Gastrocnemius medialis (tissue), 4 donors: Measurements from ENCODE around the gene PYGO2. TPM values are rescaled to one million over a fixed set of nuclear protein-coding genes. Genes with fewer than 3 reads are reported as not detected.
"Not testable (repeated sequence)": the region's sequence is repeated elsewhere in the genome, so short reads cannot be mapped to it uniquely, and the experiment has no call there.

Experiments
- ATAC-seq, 2 donors: fragments of 150-250 bp; one replicate each; pipeline ENCODE4 v1.9.1; 2016
- DNase-seq, 2 donors: peaks; one replicate each; pipeline ENCODE4 v3.0.0-alpha.2; 2019
- H3K27ac ChIP-seq, 4 donors: fragments of 200-600 bp; sonication (generic); 1 replicate in 1 of 4; 2 replicates in 3 of 4; pipeline ENCODE4 v1.5.1; 2016 to 2018; ENCODE audit warnings: mild to moderate bottlenecking in 2 of 4, moderate library complexity in 1 of 4
- H3K27me3 ChIP-seq, 3 donors: fragments of 200-600 bp; sonication (generic) in 2 of 3; 1 replicate in 1 of 3; 2 replicates in 2 of 3; pipeline versions ENCODE4 v1.5.1 to v1.6.0; 2016 to 2019; ENCODE audit warnings: mild to moderate bottlenecking in 1 of 3, moderate library complexity in 1 of 3
- H3K36me3 ChIP-seq, 2 donors: fragments of 200-600 bp; sonication (generic) in 1 of 2; one replicate each; pipeline ENCODE4 v1.5.1; 2017 to 2018
- H3K4me1 ChIP-seq, 2 donors: fragments of 200-600 bp; sonication (generic) in 1 of 2; one replicate each; pipeline ENCODE4 v1.5.1; 2016 to 2017; ENCODE audit warnings: mild to moderate bottlenecking in 2 of 2
- H3K4me3 ChIP-seq, 4 donors: fragments of 200-600 bp; sonication (generic) in 3 of 4; 1 replicate in 1 of 4; 2 replicates in 3 of 4; pipeline ENCODE4 v1.5.1; 2016 to 2019; ENCODE audit warnings: mild to moderate bottlenecking in 2 of 4
- H3K9me3 ChIP-seq, 3 donors: fragments of 200-600 bp; sonication (generic) in 2 of 3; 1 replicate in 1 of 3; 2 replicates in 2 of 3; pipeline ENCODE4 v1.5.1; 2016 to 2019
- CTCF ChIP-seq, 5 experiments: fragments of 450-650 bp in 3 of 5; fragments of 200-600 bp in 2 of 5; sonication (generic) in 2 of 5; IDR thresholded peaks in 4 of 5; conservative IDR thresholded peaks in 1 of 5; 1 replicate in 4 of 5; 2 replicates in 1 of 5; pipeline ENCODE4 v1.5.1; 2016 to 2019; ENCODE audit warnings: antibody characterized with exemption in 5 of 5, mild to moderate bottlenecking in 3 of 5, moderate library complexity in 3 of 5
- POLR2A ChIP-seq, 2 donors: fragments of 450-650 bp; IDR thresholded peaks; one replicate each; pipeline ENCODE4 v1.6.1; 2017; ENCODE audit warnings: antibody characterized with exemption in 2 of 2, mild to moderate bottlenecking in 2 of 2, moderate library complexity in 2 of 2
- in situ Hi-C, 4 donors: fragments of 200-750 bp; cut with MboI; loops; one replicate each; pipeline versions ENCODE4 v1.15.0 to v1.8.0; 2017; ENCODE audit warnings: low sequenced_read_pairs in 4 of 4
- intact Hi-C: fragments of 100-400 bp; cut with DNase I; formaldehyde crosslinking; loops from one replicate; pipeline ENCODE4 v1.15.1; 2023; ENCODE audit warnings: low total_unique reads
- total RNA-seq, 4 donors: library from RNA; depleted of rRNA; stranded (reverse); fragments of >200 nt; gene quantifications; one replicate each; pipeline versions ENCODE4 v1.1.0 to v1.2.3, GENCODE V29; 2016

Gene PYGO2
- total RNA-seq, 4 donors from 2014 or later: 12.6 to 22.7 (median 17.8) TPM

- ATAC-seq (no peak), DNase-seq (peak in 1 of 2 donors; percentile 38)
- intact Hi-C loops: no loop called here
- H3K9me3 ChIP-seq: no peaks in the 10 kb centered on the region
- peaks cover 12 to 29% of the 10 kb centered on the region in 2 donors for H3K4me1 ChIP-seq
- H3K36me3 ChIP-seq: peaks cover 0 to 33% of the 10 kb centered on the region in 2 donors
- in situ Hi-C loops: no loop called here
- H3K27me3 ChIP-seq: no peaks in the 10 kb centered on the region
- H3K27ac ChIP-seq: peak overlapping the region in 1 of 4 donors; percentile 6
- TF ChIP-seq POLR2A (IDR thresholded peaks at IDR 0.05) (no peak), CTCF (IDR thresholded peaks at IDR 0.05 in 4 of 5, conservative IDR thresholded peaks at IDR 0.05 in 1 of 5) (no peak)
- H3K4me3 ChIP-seq: no peak overlapping the region
Measured at GRCh38 chr1:154987326-154987725, 25.7 kb upstream of the PYGO2 start.

- H3K27me3 ChIP-seq, in situ Hi-C loops, intact Hi-C loops, DNase-seq, H3K9me3 ChIP-seq, H3K4me3 ChIP-seq, ATAC-seq: not testable (repeated sequence)
- Histone ChIP-seq H3K4me1 (peaks cover 14 to 31% of the 10 kb centered on the region in 2 donors), H3K36me3 (peaks cover 0 to 33% of the 10 kb centered on the region in 2 donors), H3K27ac (peak overlapping the region in 1 of 4 donors; percentile 6)
Measured at GRCh38 chr1:154986736-154987135, 25.2 kb upstream of the PYGO2 start.

GRCh38 chr1:154983776-154984466, 22.3 kb upstream of the PYGO2 start:
- in situ Hi-C loops (no loop called here), intact Hi-C loops (loop anchor here (1.0 to 2.0 kb wide), 2 partner anchors 10 to 17 kb away; partner anchors contain the start of gene CKS1B)

GRCh38 chr1:154982897-154983648, 21.5 kb upstream of the PYGO2 start, which contains the start of gene FLAD1:
TSS of gene FLAD1 (plus strand) at chr1:154983344. CDS start at chr1:154983695, 351 bp downstream.
- in situ Hi-C loops (no loop called here), intact Hi-C loops (loop anchor here (1.0 to 2.0 kb wide), 2 partner anchors 9 to 18 kb away; partner anchors contain the start of gene CKS1B)
- H3K27ac ChIP-seq: peak within 1 kb of the TSS; percentile 78 to 91 (median 89)
- ATAC-seq (peak; percentile 100), DNase-seq (peak; percentile 98 to 99)
- TF ChIP-seq POLR2A (IDR thresholded peaks at IDR 0.05) (peak; percentile 44 to 56), CTCF (IDR thresholded peaks at IDR 0.05 in 4 of 5, conservative IDR thresholded peaks at IDR 0.05 in 1 of 5) (peak in 1 of 5 experiments; percentile 27)
- peak within 1 kb of the TSS; percentile 83 to 86 (median 84) for H3K4me3 ChIP-seq
- no peaks in the 10 kb centered on the region for H3K27me3 ChIP-seq
- peaks cover 14 to 27% of the 10 kb centered on the region in 2 donors for H3K4me1 ChIP-seq
- no peaks in the 10 kb centered on the region for H3K9me3 ChIP-seq
- H3K36me3 ChIP-seq: peaks cover 0 to 8% of the 10 kb centered on the region in 2 donors

More at GRCh38 chr1:154983776-154984466, 22.3 kb upstream of the PYGO2 start:
- peaks cover 0 to 16% of the 10 kb centered on the region in 2 donors for H3K36me3 ChIP-seq
- no peaks in the 10 kb centered on the region for H3K9me3 ChIP-seq
- peak overlapping the region; percentile 83 to 86 (median 84) for H3K4me3 ChIP-seq
- DNase-seq: no peak
- no peak for TF ChIP-seq POLR2A (IDR thresholded peaks at IDR 0.05)
- TF ChIP-seq CTCF (IDR thresholded peaks at IDR 0.05 in 4 of 5, conservative IDR thresholded peaks at IDR 0.05 in 1 of 5): no peak
- no peak for ATAC-seq
- no peaks in the 10 kb centered on the region for H3K27me3 ChIP-seq
- H3K4me1 ChIP-seq: peaks cover 14 to 29% of the 10 kb centered on the region in 2 donors
- H3K27ac ChIP-seq: peak overlapping the region; percentile 78 to 91 (median 89)
